Cardiac muscle cell (in vitro differentiated cells and primary cell): Measurements from ENCODE around the gene FSTL3. TPM values are rescaled to one million over a fixed set of nuclear protein-coding genes. Genes with fewer than 3 reads are reported as not detected.

Source experiments
- DNase-seq, 2 donors: peaks; one replicate each; pipeline versions ENCODE4 v3.0.0 to v3.0.0-alpha.2; 2010 to 2017; ENCODE audit warnings: low read depth in 1 of 2, low spot score in 1 of 2
- H3K27ac ChIP-seq: fragments of 200-600 bp; sonication (generic); 2 replicates; pipeline ENCODE4 v1.5.1; 2016
- H3K27me3 ChIP-seq: fragments of 200-600 bp; sonication (generic); 2 replicates; pipeline ENCODE4 v1.6.0; 2016; ENCODE audit warnings: control low read depth
- H3K36me3 ChIP-seq: fragments of 200-600 bp; sonication (generic); 2 replicates; pipeline ENCODE4 v1.5.1; 2016; ENCODE audit warnings: control low read depth
- H3K4me1 ChIP-seq: fragments of 200-600 bp; sonication (generic); 2 replicates; pipeline ENCODE4 v1.8.1; 2017; ENCODE audit warnings: low read depth, mild to moderate bottlenecking, mixed run types
- H3K4me3 ChIP-seq: fragments of 200-600 bp; sonication (generic); 2 replicates; pipeline ENCODE4 v1.5.1; 2016; ENCODE audit warnings: mild to moderate bottlenecking
- H3K9me3 ChIP-seq: fragments of 200-600 bp; sonication (generic); 2 replicates; pipeline ENCODE4 v1.5.1; 2017; ENCODE audit warnings: low read depth, mild to moderate bottlenecking, control low read depth
- CTCF ChIP-seq: IDR thresholded peaks from 2 replicates; pipeline ENCODE4 v1.5.1; 2012; ENCODE audit warnings: low read depth, mild to moderate bottlenecking, low read length
- polyA plus RNA-seq: library from polyadenylated mRNA; unstranded; fragments of >200 nt; fragmentation: Nextera tagmentation; extraction: Ambion mirVana; gene quantifications from 2 replicates; pipeline ENCODE4 v1.2.1, GENCODE V29; 2016
- total RNA-seq: library from RNA; depleted of rRNA; stranded (reverse); fragments of >200 nt; gene quantifications from 2 replicates; pipeline ENCODE4 v1.2.3, GENCODE V29; 2016

Gene FSTL3
- total and polyA plus RNA-seq, 2 experiments from 2014 or later: 34.7 to 46.9 TPM

GRCh38 chr19:718991-719512 lies 42.9 kb downstream of the FSTL3 start:
- Histone ChIP-seq H3K27ac (no peak overlapping the region), H3K4me3 (no peak overlapping the region), H3K4me1 (no peaks in the 10 kb centered on the region), H3K36me3 (no peaks in the 10 kb centered on the region), H3K27me3 (no peaks in the 10 kb centered on the region), H3K9me3 (no peaks in the 10 kb centered on the region)
- peak in 1 of 2 donors; percentile 66 for DNase-seq
- TF ChIP-seq CTCF: no peak

GRCh38 chr19:719636-720344 lies 43.6 kb downstream of the FSTL3 start:
- Histone ChIP-seq H3K4me1 (no peaks in the 10 kb centered on the region), H3K36me3 (no peaks in the 10 kb centered on the region), H3K4me3 (no peak overlapping the region), H3K27ac (no peak overlapping the region), H3K9me3 (no peaks in the 10 kb centered on the region), H3K27me3 (no peaks in the 10 kb centered on the region)
- no peak for DNase-seq
- TF ChIP-seq CTCF: no peak

DNA sequence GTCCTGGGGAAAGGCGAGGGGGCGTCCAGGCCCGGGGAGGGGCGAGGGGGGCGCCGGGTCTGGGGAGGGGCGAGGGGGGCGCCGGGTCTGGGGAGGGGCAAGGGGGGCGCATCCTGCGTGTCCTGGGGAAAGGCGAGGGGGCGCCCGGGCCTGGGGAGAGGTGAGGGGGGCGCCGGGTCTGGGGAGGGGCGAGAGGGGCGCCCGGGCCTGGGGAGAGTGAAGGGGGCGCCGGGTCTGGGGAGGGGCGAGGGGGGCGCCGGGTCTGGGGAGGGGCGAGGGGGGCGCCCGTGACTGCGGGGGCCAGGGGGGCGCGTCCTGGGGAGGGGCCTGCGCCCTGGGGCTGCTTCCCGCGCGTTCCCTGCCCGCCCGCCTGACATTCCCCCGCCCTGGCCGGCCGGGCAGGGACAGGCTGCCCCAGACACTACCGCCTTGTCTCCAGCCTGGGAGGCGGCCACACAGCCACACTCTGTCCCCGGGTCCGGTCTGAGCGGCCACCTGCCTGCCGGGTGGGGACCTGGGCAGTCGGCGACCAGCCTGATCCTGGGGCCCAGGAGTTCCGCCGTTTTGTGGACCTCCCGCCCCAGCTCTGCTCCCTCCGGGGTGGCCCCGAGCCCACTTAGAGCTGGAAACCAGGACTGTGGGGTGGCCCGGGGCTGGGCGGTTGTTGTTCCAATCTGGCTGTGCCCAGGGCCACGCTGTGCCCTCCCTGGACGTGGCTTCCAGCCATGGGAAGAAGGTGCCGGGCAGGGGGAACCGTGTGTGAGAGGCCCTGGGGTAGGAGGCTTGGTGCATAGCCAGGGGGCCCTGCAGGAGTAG lies 44.4 kb downstream of the FSTL3 start:
- no peak for DNase-seq
- H3K27me3 ChIP-seq: no peaks in the 10 kb centered on the region
- no peak for TF ChIP-seq CTCF
- no peaks in the 10 kb centered on the region for H3K9me3 ChIP-seq
- no peak overlapping the region for H3K4me3 ChIP-seq
- no peak overlapping the region for H3K27ac ChIP-seq
- H3K36me3 ChIP-seq: no peaks in the 10 kb centered on the region
- no peaks in the 10 kb centered on the region for H3K4me1 ChIP-seq

DNA sequence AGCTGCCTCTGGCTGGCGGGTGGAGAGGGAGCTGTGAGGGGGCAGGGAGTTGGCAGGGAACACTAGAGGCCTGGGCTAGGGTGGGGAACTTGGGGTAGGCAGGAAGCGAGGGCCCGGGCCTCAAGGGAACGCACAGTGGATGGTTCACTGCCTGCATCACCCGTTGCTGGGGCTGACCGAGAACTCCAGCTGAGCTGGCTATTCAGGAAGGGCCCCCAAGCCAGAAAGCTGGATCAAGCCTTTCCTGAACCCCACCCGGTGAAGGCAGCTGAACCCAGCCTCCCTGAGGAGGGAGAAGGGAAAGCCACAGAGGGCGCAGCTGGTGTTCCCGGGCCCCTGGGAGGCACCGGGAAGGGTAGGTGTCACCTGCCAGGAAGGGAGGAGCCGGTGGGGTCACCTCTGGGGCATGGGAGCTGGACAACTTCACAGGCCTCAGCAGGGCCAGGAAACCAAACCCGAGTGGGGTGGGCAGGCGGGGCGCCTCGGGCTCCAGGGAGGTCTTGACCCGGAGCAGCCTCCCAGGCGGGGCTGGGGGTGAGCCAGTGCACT lies 46.4 kb downstream of the FSTL3 start:
- Histone ChIP-seq H3K27ac (no peak overlapping the region), H3K9me3 (no peaks in the 10 kb centered on the region), H3K36me3 (no peaks in the 10 kb centered on the region), H3K4me1 (no peaks in the 10 kb centered on the region), H3K27me3 (no peaks in the 10 kb centered on the region), H3K4me3 (no peak overlapping the region)
- no peak for DNase-seq
- TF ChIP-seq CTCF: no peak

DNA sequence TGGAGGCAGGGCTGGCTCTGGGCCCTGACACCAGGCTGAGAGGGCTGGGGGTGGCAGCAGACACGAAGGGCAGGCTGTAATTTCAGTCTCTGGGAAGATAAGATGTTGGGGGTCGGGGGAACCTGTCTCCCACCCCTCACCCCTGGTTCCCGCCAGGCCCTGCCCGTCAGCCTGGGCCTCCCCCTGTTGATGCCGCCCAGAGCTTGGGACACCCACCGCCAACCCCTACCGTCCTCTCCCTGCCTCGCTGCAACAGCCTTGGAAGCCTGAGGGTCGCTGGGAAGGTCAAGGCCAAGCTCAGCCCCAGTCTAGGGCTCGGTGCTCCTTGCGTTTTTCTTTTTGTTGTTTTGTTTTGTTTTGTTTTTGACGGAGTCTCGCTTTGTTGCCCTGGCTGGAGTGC lies 47.1 kb downstream of the FSTL3 start:
- Histone ChIP-seq H3K36me3 (no peaks in the 10 kb centered on the region), H3K27ac (no peak overlapping the region), H3K4me3 (no peak overlapping the region), H3K27me3 (no peaks in the 10 kb centered on the region), H3K9me3 (no peaks in the 10 kb centered on the region), H3K4me1 (no peaks in the 10 kb centered on the region)
- no peak for TF ChIP-seq CTCF
- no peak for DNase-seq
